ENCODE results near the gene EHMT1.

DNA sequence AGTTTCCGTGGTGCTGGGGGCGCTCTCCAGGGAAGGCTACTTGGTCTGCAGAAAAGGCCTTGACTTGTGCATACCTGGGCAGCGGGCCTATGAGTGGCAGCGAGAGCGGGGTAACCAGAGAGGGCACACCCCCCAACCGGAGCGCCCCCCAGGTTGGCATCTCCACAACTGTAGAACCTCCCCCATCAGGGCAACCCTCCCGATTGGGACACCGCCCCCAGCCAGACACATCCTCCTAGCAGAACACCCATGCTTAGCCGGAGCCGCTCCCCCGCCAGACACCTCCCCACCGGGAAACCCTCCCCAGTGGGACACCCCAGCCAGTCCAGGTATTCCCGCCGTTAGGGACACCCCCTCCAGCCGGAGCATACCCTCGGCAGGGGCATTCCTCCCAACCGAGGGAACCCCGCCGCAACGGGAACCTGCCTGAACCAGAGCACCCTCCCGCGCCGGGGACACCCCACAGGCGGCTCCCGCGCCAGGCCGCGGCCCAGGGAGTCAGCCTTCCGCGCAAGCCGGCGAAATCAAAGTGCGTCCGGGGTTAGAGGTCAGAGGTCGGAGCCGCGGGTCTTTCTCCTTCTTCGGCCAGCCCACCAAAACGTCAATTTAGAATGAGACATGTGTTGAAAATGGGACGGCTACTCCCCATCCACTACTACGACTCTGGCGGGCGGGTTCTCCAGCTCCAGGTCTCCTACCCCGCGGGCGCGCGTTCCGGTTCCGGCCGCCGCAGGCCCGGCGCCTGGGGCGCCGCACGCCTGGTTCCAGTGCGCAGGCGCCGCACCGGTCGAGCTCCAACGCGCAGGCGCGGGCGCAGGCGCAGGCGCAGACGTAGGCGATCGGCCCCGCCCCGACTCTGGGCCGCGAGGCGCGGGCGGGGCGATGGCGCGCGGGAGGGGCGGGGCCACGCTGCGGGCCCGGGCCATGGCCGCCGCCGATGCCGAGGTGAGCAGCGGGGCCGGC lies at the start of gene EHMT1:
- TF ChIP-seq, protein P1, sequence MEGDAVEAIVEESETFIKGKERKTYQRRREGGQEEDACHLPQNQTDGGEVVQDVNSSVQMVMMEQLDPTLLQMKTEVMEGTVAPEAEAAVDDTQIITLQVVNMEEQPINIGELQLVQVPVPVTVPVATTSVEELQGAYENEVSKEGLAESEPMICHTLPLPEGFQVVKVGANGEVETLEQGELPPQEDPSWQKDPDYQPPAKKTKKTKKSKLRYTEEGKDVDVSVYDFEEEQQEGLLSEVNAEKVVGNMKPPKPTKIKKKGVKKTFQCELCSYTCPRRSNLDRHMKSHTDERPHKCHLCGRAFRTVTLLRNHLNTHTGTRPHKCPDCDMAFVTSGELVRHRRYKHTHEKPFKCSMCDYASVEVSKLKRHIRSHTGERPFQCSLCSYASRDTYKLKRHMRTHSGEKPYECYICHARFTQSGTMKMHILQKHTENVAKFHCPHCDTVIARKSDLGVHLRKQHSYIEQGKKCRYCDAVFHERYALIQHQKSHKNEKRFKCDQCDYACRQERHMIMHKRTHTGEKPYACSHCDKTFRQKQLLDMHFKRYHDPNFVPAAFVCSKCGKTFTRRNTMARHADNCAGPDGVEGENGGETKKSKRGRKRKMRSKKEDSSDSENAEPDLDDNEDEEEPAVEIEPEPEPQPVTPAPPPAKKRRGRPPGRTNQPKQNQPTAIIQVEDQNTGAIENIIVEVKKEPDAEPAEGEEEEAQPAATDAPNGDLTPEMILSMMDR (conservative IDR thresholded peaks at IDR 0.05; ENCODE audit: low read depth in 2 of 2) = peak in 1 of 2 experiments; percentile 26; a peak in 1 of 4 replicates
- TF ChIP-seq CREB1 (CRISPR knock-in tag; IDR thresholded peaks at IDR 0.05; ENCODE audit: low read depth) (peak; percentile 60; the same call in 1 of the 2 replicates), JUNB (IDR thresholded peaks at IDR 0.05; ENCODE audit: unreplicated experiment) (no peak), EZH2 (IDR thresholded peaks at IDR 0.05; ENCODE audit: low read depth, unreplicated experiment) (no peak), NANOG (IDR thresholded peaks at IDR 0.05; ENCODE audit: borderline replicate concordance) (no peak), EZH2phosphoT487 (IDR thresholded peaks at IDR 0.05; ENCODE audit: unreplicated experiment) (no peak), POLR2AphosphoS5 (IDR thresholded peaks at IDR 0.05; ENCODE audit: low read depth) (peak; percentile 55), ZNF114 (CRISPR knock-in tag; IDR thresholded peaks at IDR 0.05) (no peak), STAT1 (IDR thresholded peaks at IDR 0.05; ENCODE audit: unreplicated experiment) (no peak)
- TF ChIP-seq, protein P2, sequence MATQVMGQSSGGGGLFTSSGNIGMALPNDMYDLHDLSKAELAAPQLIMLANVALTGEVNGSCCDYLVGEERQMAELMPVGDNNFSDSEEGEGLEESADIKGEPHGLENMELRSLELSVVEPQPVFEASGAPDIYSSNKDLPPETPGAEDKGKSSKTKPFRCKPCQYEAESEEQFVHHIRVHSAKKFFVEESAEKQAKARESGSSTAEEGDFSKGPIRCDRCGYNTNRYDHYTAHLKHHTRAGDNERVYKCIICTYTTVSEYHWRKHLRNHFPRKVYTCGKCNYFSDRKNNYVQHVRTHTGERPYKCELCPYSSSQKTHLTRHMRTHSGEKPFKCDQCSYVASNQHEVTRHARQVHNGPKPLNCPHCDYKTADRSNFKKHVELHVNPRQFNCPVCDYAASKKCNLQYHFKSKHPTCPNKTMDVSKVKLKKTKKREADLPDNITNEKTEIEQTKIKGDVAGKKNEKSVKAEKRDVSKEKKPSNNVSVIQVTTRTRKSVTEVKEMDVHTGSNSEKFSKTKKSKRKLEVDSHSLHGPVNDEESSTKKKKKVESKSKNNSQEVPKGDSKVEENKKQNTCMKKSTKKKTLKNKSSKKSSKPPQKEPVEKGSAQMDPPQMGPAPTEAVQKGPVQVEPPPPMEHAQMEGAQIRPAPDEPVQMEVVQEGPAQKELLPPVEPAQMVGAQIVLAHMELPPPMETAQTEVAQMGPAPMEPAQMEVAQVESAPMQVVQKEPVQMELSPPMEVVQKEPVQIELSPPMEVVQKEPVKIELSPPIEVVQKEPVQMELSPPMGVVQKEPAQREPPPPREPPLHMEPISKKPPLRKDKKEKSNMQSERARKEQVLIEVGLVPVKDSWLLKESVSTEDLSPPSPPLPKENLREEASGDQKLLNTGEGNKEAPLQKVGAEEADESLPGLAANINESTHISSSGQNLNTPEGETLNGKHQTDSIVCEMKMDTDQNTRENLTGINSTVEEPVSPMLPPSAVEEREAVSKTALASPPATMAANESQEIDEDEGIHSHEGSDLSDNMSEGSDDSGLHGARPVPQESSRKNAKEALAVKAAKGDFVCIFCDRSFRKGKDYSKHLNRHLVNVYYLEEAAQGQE (IDR thresholded peaks at IDR 0.05; ENCODE audit: unreplicated experiment) = no peak
- TF ChIP-seq, protein P3, sequence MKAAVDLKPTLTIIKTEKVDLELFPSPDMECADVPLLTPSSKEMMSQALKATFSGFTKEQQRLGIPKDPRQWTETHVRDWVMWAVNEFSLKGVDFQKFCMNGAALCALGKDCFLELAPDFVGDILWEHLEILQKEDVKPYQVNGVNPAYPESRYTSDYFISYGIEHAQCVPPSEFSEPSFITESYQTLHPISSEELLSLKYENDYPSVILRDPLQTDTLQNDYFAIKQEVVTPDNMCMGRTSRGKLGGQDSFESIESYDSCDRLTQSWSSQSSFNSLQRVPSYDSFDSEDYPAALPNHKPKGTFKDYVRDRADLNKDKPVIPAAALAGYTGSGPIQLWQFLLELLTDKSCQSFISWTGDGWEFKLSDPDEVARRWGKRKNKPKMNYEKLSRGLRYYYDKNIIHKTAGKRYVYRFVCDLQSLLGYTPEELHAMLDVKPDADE (IDR thresholded peaks at IDR 0.05) = no peak; the same call in 1 of the 2 replicates
